ENCODE measurements around the gene TRMT6.

Gene TRMT6

DNA sequence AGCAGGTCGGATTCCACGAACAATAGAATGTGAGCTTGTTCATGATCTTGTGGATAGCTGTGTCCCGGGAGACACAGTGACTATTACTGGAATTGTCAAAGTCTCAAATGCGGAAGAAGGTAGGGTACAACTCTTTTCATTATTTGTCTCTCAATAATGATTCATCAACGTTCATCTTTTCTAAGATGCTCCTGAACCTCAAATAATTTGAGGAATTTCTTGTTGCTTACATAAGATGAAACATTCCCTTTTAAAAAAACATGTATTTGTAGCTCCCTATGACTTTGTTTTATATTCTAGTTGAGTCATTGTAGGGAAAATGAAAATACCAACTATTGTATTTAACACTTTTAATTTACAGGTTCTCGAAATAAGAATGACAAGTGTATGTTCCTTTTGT, 17.1 kb upstream of the TRMT6 start:
- no peak for TF ChIP-seq CTCF (IDR thresholded peaks at IDR 0.05; ENCODE audit: insufficient read depth, low read depth, low read length, missing control alignments)
- H3K4me3 ChIP-seq (ENCODE audit: low read depth, low read length): no peak overlapping the region
- DNase-seq (ENCODE audit: low read depth): no peak

DNA sequence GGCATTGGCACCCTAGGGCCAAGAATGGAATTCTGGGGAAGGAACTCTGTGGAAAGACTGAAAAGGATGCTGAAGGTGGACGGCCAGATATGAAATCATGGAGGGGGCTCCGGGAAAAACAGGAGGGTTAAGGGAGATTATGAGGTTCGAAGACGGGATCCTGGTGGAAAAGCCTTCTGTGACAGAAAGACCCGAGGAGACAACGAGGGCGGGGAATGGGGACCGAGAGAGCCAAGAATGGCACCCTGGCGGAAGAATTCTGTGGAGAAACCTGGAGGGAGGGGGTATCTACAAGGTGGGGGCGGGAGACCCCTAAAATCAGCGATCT, 426 bp downstream of the TRMT6 start:
- no peak for TF ChIP-seq CTCF (IDR thresholded peaks at IDR 0.05; ENCODE audit: insufficient read depth, low read depth, low read length, missing control alignments)
- no peak for DNase-seq (ENCODE audit: low read depth)
- H3K4me3 ChIP-seq (ENCODE audit: low read depth, low read length): peak overlapping the region; percentile 85

GRCh38 chr20:5947276-5947675, 3.1 kb downstream of the TRMT6 start:
- TF ChIP-seq CTCF (IDR thresholded peaks at IDR 0.05; ENCODE audit: insufficient read depth, low read depth, low read length, missing control alignments): no peak
- no peak overlapping the region for H3K4me3 ChIP-seq (ENCODE audit: low read depth, low read length)
- no peak for DNase-seq (ENCODE audit: low read depth)

GRCh38 chr20:5945963-5946362, 4.4 kb downstream of the TRMT6 start:
- no peak for DNase-seq (ENCODE audit: low read depth)
- no peak for TF ChIP-seq CTCF (IDR thresholded peaks at IDR 0.05; ENCODE audit: insufficient read depth, low read depth, low read length, missing control alignments)
- H3K4me3 ChIP-seq (ENCODE audit: low read depth, low read length): no peak overlapping the region

GRCh38 chr20:5938456-5939029, 11.8 kb downstream of the TRMT6 start:
- TF ChIP-seq CTCF (IDR thresholded peaks at IDR 0.05; ENCODE audit: insufficient read depth, low read depth, low read length, missing control alignments): no peak
- no peak overlapping the region for H3K4me3 ChIP-seq (ENCODE audit: low read depth, low read length)

GRCh38 chr20:5936238-5936637, 14.1 kb downstream of the TRMT6 start:
- H3K4me3 ChIP-seq (ENCODE audit: low read depth, low read length): no peak overlapping the region
- no peak for DNase-seq (ENCODE audit: low read depth)
- no peak for TF ChIP-seq CTCF (IDR thresholded peaks at IDR 0.05; ENCODE audit: insufficient read depth, low read depth, low read length, missing control alignments)

More at GRCh38 chr20:5938456-5939029, 11.8 kb downstream of the TRMT6 start:
- no peak for DNase-seq (ENCODE audit: low read depth)

GRCh38 chr20:5935384-5935783, 14.9 kb downstream of the TRMT6 start:
- no peak for DNase-seq (ENCODE audit: low read depth)
- TF ChIP-seq CTCF (IDR thresholded peaks at IDR 0.05; ENCODE audit: insufficient read depth, low read depth, low read length, missing control alignments): no peak
- H3K4me3 ChIP-seq (ENCODE audit: low read depth, low read length): no peak overlapping the region

All from GM12865 (cell line).